ENCODE results near the gene CHST7. TPM values are rescaled to one million over a fixed set of nuclear protein-coding genes. Genes with fewer than 3 reads are reported as not detected.

The CHST7 gene
- polyA plus RNA-seq, 1 donor from 2014 or later, result 4.9 TPM

DNA sequence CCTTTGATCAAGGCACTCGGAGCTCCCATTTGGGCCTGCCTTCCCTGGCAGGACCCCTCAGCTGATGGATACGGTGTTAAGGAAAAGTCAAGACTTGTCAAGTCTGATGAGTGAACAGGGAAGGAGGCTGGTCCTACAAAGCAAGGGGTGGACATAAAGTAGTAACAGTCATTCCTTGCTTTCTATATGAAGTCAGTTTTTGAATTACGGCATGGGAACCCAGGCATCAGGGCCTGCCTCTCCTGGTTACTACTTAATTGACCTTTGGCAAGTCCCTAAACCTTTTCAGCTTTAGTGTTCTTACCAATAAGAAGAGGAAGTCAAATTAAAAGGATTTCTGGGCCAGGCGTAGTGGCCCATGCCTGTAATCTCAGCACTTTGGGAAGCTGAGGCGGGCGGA is 7.0 kb downstream of the CHST7 start:
- Histone ChIP-seq H3K9ac (ENCODE audit: low read length) (no peak overlapping the region), H3K79me2 (replicated peaks; ENCODE audit: insufficient read depth, low read length) (no peaks in the 10 kb centered on the region), H3K36me3 (ENCODE audit: insufficient read depth, low read length) (no peaks in the 10 kb centered on the region), H3K27me3 (ENCODE audit: insufficient read depth, low read depth, low read length) (peaks cover 9% of the 10 kb centered on the region), H3K9me3 (ENCODE audit: low read length) (no peaks in the 10 kb centered on the region), H3K4me2 (ENCODE audit: low read length) (no peak overlapping the region), H2AFZ (ENCODE audit: low read depth, low read length) (no peak overlapping the region), H3K27ac (ENCODE audit: low read length) (no peak overlapping the region), H4K20me1 (ENCODE audit: insufficient read depth) (no peaks in the 10 kb centered on the region), H3K9me2 (ENCODE audit: insufficient read depth, low read length) (no peaks in the 10 kb centered on the region), H3F3A (ENCODE audit: insufficient read depth, low read length, poor library complexity, severe bottlenecking) (no peaks in the 10 kb centered on the region), H3K4me3 (ENCODE audit: low read length) (no peak overlapping the region)
- TF ChIP-seq MXI1 (conservative IDR thresholded peaks at IDR 0.05; ENCODE audit: poor library complexity, severe bottlenecking), result no peak
- no peak for TF ChIP-seq EZH2 (IDR thresholded peaks at IDR 0.05; ENCODE audit: borderline replicate concordance, insufficient read depth, low read length, poor library complexity, severe bottlenecking)
- no peak for TF ChIP-seq RAD21 (conservative IDR thresholded peaks at IDR 0.05)
- TF ChIP-seq POLR2AphosphoS5 (IDR thresholded peaks at IDR 0.05), result no peak
- TF ChIP-seq, protein P1, sequence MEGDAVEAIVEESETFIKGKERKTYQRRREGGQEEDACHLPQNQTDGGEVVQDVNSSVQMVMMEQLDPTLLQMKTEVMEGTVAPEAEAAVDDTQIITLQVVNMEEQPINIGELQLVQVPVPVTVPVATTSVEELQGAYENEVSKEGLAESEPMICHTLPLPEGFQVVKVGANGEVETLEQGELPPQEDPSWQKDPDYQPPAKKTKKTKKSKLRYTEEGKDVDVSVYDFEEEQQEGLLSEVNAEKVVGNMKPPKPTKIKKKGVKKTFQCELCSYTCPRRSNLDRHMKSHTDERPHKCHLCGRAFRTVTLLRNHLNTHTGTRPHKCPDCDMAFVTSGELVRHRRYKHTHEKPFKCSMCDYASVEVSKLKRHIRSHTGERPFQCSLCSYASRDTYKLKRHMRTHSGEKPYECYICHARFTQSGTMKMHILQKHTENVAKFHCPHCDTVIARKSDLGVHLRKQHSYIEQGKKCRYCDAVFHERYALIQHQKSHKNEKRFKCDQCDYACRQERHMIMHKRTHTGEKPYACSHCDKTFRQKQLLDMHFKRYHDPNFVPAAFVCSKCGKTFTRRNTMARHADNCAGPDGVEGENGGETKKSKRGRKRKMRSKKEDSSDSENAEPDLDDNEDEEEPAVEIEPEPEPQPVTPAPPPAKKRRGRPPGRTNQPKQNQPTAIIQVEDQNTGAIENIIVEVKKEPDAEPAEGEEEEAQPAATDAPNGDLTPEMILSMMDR (IDR thresholded peaks at IDR 0.05; ENCODE audit: poor library complexity, severe bottlenecking), result no peak
- TF ChIP-seq TAF1 (IDR thresholded peaks at IDR 0.05; ENCODE audit: low read depth), result no peak
- TF ChIP-seq SMC3 (conservative IDR thresholded peaks at IDR 0.05; ENCODE audit: poor library complexity), result no peak
- TF ChIP-seq, protein P2, sequence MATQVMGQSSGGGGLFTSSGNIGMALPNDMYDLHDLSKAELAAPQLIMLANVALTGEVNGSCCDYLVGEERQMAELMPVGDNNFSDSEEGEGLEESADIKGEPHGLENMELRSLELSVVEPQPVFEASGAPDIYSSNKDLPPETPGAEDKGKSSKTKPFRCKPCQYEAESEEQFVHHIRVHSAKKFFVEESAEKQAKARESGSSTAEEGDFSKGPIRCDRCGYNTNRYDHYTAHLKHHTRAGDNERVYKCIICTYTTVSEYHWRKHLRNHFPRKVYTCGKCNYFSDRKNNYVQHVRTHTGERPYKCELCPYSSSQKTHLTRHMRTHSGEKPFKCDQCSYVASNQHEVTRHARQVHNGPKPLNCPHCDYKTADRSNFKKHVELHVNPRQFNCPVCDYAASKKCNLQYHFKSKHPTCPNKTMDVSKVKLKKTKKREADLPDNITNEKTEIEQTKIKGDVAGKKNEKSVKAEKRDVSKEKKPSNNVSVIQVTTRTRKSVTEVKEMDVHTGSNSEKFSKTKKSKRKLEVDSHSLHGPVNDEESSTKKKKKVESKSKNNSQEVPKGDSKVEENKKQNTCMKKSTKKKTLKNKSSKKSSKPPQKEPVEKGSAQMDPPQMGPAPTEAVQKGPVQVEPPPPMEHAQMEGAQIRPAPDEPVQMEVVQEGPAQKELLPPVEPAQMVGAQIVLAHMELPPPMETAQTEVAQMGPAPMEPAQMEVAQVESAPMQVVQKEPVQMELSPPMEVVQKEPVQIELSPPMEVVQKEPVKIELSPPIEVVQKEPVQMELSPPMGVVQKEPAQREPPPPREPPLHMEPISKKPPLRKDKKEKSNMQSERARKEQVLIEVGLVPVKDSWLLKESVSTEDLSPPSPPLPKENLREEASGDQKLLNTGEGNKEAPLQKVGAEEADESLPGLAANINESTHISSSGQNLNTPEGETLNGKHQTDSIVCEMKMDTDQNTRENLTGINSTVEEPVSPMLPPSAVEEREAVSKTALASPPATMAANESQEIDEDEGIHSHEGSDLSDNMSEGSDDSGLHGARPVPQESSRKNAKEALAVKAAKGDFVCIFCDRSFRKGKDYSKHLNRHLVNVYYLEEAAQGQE (IDR thresholded peaks at IDR 0.05; ENCODE audit: borderline replicate concordance), result no peak
- TF ChIP-seq EP300 (conservative IDR thresholded peaks at IDR 0.05; ENCODE audit: poor library complexity, severe bottlenecking), result no peak

DNA sequence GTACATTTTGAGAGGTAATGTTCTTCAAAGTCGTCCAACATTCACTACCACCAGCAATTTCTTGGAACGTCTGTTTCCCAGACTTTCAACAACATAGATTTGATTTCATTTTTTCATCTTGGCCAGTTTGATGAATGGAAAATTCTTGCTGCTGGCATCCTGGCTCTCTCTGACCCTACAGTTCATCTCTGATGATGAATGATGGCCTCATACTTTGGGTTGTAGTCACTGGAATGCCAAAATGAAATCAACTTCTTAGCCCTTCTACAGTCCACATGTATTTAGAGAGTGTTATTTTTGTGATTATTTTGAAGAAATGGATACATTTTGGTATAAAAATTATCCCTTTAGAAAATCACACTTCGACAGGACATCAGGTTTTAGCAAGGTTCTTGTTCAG is 8.8 kb downstream of the CHST7 start:
- no peaks in the 10 kb centered on the region for H3K27me3 ChIP-seq (ENCODE audit: insufficient read depth, low read depth, low read length)
- H3K9ac ChIP-seq (ENCODE audit: low read length), result no peak overlapping the region
- no peaks in the 10 kb centered on the region for H4K20me1 ChIP-seq (ENCODE audit: insufficient read depth)
- no peaks in the 10 kb centered on the region for H3K9me2 ChIP-seq (ENCODE audit: insufficient read depth, low read length)
- H3K4me2 ChIP-seq (ENCODE audit: low read length), result no peak overlapping the region
- H3K27ac ChIP-seq (ENCODE audit: low read length), result no peak overlapping the region
- no peaks in the 10 kb centered on the region for H3K36me3 ChIP-seq (ENCODE audit: insufficient read depth, low read length)
- no peaks in the 10 kb centered on the region for H3K79me2 ChIP-seq (replicated peaks; ENCODE audit: insufficient read depth, low read length)
- H3K9me3 ChIP-seq (ENCODE audit: low read length), result no peaks in the 10 kb centered on the region
- TF ChIP-seq TAF1 (IDR thresholded peaks at IDR 0.05; ENCODE audit: low read depth), result no peak
- TF ChIP-seq EP300 (conservative IDR thresholded peaks at IDR 0.05; ENCODE audit: poor library complexity, severe bottlenecking), result no peak
- TF ChIP-seq, protein P1 (IDR thresholded peaks at IDR 0.05; ENCODE audit: poor library complexity, severe bottlenecking), result no peak
- TF ChIP-seq RAD21 (conservative IDR thresholded peaks at IDR 0.05), result no peak
- no peak for TF ChIP-seq SMC3 (conservative IDR thresholded peaks at IDR 0.05; ENCODE audit: poor library complexity)
- no peak for TF ChIP-seq EZH2 (IDR thresholded peaks at IDR 0.05; ENCODE audit: borderline replicate concordance, insufficient read depth, low read length, poor library complexity, severe bottlenecking)
- H2AFZ ChIP-seq (ENCODE audit: low read depth, low read length), result no peak overlapping the region
- no peak overlapping the region for H3K4me3 ChIP-seq (ENCODE audit: low read length)
- no peaks in the 10 kb centered on the region for H3F3A ChIP-seq (ENCODE audit: insufficient read depth, low read length, poor library complexity, severe bottlenecking)

Measured in neural cell (in vitro differentiated cells).